Activated CD8-positive, alpha-beta T cell treated with anti-CD3 and anti-CD28 coated beads for 36 hours (primary cell): ENCODE data around the gene GYS2. TPM values are rescaled to one million over a fixed set of nuclear protein-coding genes. Genes with fewer than 3 reads are reported as not detected.

Source experiments
- ATAC-seq: fragments of 200-7000 bp; cut with Tn5 transposase; one replicate; pipeline ENCODE4 v1.10.0; 2021; ENCODE audit warnings: mild to moderate bottlenecking, moderate library complexity
- CTCF ChIA-PET: fragments of 350-600 bp; sonication (Branson Sonifier 250); formaldehyde crosslinking; loops from one replicate; lab custom pipeline; 2021; ENCODE audit warnings: antibody characterized with exemption; lab: Charles Lee
- POLR2A ChIA-PET: fragments of 350-600 bp; sonication (Branson Sonifier 250); formaldehyde crosslinking; loops from one replicate; lab custom pipeline; 2021; ENCODE audit warnings: antibody characterized with exemption; lab: Charles Lee
- DNase-seq: peaks from one replicate; pipeline ENCODE4 v3.0.0-alpha.2; 2020
- H3K27ac Mint-ChIP-seq: one replicate; pipeline ENCODE4 v1.8.0; 2021; ENCODE audit warnings: mild to moderate bottlenecking, mixed read lengths
- H3K27me3 Mint-ChIP-seq: one replicate; pipeline ENCODE4 v1.8.0; 2021; ENCODE audit warnings: mixed read lengths
- H3K36me3 Mint-ChIP-seq: one replicate; pipeline ENCODE4 v1.8.0; 2021; ENCODE audit warnings: low read depth, mixed read lengths
- H3K4me1 Mint-ChIP-seq: one replicate; pipeline ENCODE4 v1.8.0; 2021; ENCODE audit warnings: low read depth, mixed read lengths
- H3K4me3 Mint-ChIP-seq: one replicate; pipeline ENCODE4 v1.8.0; 2021; ENCODE audit warnings: mild to moderate bottlenecking, moderate library complexity, mixed read lengths
- H3K9me3 Mint-ChIP-seq: one replicate; pipeline ENCODE4 v1.8.0; 2021; ENCODE audit warnings: mixed read lengths
- intact Hi-C: fragments of 100-400 bp; cut with micrococcal nuclease; formaldehyde crosslinking; loops from one replicate; pipeline ENCODE4 v1.10.0; 2022
- total RNA-seq, 2 experiments: library from RNA; stranded (reverse); gene quantifications; one replicate each; pipeline ENCODE4 v1.2.3, GENCODE V29; 2021
- TF ChIP-seq, protein P1 (sequence below): fragments of 200-600 bp; IDR thresholded peaks from one replicate; pipeline ENCODE4 v1.8.0; 2022; ENCODE audit warnings: antibody characterized with exemption, mild to moderate bottlenecking

Gene GYS2
- not detected for total RNA-seq

DNA sequence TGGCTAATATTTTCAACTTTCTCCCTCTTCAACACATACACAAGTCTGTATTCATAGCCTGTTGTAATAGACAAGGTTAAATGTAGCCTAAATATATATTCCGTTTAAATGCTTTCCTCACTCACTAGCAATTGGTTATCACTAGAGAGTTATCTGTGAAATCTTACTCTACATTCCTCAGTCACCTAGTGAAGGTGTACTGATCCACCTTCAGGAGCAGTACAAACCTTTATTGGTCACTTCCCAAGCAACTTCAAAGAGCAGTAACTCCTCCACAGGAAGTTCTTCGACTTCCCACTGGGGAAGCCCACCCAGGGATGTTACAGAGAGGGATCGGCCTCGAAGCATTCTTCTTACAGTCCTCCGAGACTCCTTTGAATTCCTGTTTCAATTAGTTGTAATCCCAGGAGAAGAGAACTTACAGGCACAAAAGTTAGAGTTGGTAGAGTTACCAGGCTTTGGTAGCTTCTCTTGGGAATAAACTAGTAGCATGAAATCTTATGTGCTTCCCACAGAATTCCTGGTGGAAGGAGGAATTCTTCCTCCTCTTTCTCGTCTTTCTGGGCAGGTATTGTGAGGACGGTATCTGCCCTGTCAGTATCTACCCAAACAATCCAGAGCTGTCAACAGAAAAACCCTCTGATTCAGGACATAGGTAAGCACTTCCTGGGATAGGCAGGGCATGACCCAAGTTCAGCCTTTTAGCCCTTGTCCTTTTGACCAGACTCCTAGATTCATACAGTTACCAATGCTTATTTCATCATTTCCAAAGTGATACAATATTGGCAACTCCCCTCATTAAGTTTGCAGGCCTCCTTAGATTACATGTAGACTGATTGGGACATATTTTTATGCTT is at the start of gene GYS2:
TSS of gene GYS2 (minus strand) at position 603 of the 857 bp plus-strand sequence. CDS start at position 348, 255 bp downstream.
- Mint-ChIP-seq H3K9me3 (no peaks in the 10 kb centered on the region), H3K4me1 (no peaks in the 10 kb centered on the region), H3K27ac (no peak within 1 kb of the TSS), H3K36me3 (no peaks in the 10 kb centered on the region), H3K4me3 (no peak within 1 kb of the TSS), H3K27me3 (no peaks in the 10 kb centered on the region)
- DNase-seq = no peak
- intact Hi-C loops = no loop called here
- TF ChIP-seq, protein P1, sequence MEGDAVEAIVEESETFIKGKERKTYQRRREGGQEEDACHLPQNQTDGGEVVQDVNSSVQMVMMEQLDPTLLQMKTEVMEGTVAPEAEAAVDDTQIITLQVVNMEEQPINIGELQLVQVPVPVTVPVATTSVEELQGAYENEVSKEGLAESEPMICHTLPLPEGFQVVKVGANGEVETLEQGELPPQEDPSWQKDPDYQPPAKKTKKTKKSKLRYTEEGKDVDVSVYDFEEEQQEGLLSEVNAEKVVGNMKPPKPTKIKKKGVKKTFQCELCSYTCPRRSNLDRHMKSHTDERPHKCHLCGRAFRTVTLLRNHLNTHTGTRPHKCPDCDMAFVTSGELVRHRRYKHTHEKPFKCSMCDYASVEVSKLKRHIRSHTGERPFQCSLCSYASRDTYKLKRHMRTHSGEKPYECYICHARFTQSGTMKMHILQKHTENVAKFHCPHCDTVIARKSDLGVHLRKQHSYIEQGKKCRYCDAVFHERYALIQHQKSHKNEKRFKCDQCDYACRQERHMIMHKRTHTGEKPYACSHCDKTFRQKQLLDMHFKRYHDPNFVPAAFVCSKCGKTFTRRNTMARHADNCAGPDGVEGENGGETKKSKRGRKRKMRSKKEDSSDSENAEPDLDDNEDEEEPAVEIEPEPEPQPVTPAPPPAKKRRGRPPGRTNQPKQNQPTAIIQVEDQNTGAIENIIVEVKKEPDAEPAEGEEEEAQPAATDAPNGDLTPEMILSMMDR = no peak
- ChIA-PET CTCF (no interaction called here), POLR2A (no interaction called here)
- ATAC-seq = no peak

DNA sequence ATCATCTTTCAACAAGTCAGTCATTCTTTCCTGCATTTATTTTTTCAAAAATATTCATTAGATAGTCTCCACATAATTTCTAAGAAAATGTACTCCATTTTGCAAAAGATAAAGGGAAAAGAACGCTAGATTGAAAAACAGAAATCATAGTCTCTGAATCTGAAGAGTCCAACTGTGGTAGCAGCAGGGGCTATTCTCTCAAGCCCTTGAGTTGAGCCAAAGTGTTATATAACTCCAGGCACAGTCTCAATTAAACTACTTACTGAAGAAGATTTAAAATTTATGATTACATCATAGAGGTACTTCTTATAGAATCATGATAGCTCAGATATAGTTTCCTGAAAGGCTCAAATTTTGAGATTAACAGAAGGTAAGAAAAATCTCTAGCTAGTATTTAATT is 47.2 kb upstream of the GYS2 start:
- peaks cover 78% of the 10 kb centered on the region for H3K4me1 Mint-ChIP-seq
- no peak overlapping the region for H3K27ac Mint-ChIP-seq

DNA sequence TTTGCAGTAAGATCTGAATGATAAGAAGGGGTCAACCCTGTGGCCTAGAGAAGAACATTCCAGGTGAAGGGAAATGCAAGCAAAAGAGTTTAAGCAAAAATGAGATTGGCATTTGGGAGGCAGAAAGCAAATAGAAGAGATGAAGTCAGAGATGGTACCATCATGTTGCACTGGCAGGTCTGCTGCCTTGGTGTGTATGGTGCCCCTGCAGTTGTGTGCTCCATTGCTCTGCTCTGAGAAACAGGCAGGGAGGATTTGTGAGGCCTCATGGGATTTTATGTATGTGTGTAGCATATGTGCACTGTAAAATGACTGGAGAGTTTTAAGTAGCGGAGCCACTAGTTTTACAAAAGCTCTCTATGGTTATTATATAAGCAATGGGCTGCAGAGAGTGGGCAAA is 46.4 kb upstream of the GYS2 start:
- H3K36me3 Mint-ChIP-seq = peaks cover 87% of the 10 kb centered on the region
- H3K4me1 Mint-ChIP-seq = peaks cover 84% of the 10 kb centered on the region
- peak overlapping the region; percentile 27 for H3K27ac Mint-ChIP-seq
- intact Hi-C loops = loop anchor here (10.0 kb wide), 1 partner anchor 196 kb away; no protein-coding TSS in a partner anchor
- DNase-seq = no peak
- H3K9me3 Mint-ChIP-seq = no peaks in the 10 kb centered on the region
- ChIA-PET POLR2A (interaction anchor here (0.5 to 1.5 kb wide), 3 partner anchors 12 to 125 kb away, joined by 3 read pairs; partner anchors contain the start of gene SPX), CTCF (interaction anchor here (0.6 to 2.8 kb wide), 2 partner anchors 19 to 30 kb away, joined by 3 to 16 read pairs; no protein-coding TSS in a partner anchor)
- H3K27me3 Mint-ChIP-seq = no peaks in the 10 kb centered on the region
- TF ChIP-seq, protein P1 = no peak
- H3K4me3 Mint-ChIP-seq = peak overlapping the region; percentile 14
- no peak for ATAC-seq

More for the DNA sequence above, 47.2 kb upstream of the GYS2 start:
- Mint-ChIP-seq H3K27me3 (no peaks in the 10 kb centered on the region), H3K36me3 (peaks cover 91% of the 10 kb centered on the region), H3K4me3 (no peak overlapping the region), H3K9me3 (no peaks in the 10 kb centered on the region)
- ChIA-PET CTCF (interaction anchor here (1.5 to 2.8 kb wide), 2 partner anchors 12 to 29 kb away, joined by 3 to 16 read pairs; no protein-coding TSS in a partner anchor), POLR2A (interaction anchor here (0.8 kb wide), 1 partner anchor 11 kb away, joined by 3 read pairs; no protein-coding TSS in a partner anchor)
- TF ChIP-seq, protein P1 = no peak
- DNase-seq (no peak), ATAC-seq (no peak)
- intact Hi-C loops = loop anchor here (10.0 kb wide), 1 partner anchor 197 kb away; no protein-coding TSS in a partner anchor

DNA sequence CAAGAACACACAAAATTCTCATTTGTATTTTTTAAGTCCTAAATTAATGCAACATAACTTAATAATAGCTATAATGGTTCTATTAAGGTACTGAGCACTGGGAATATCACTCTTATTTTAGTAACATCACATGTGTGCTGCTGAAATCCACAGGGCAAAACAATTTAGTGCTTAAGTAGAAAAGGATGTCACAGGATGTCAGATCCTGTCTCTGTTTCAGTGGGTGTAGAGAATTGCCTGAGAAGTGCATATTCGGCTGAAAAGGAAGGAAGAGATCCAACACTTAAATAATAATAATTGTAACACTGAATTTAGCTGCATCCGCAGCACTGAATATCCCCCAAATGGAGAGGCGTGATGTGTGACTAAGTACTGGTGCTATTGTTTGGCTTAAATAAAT is 44.4 kb upstream of the GYS2 start:
- POLR2A ChIA-PET = interaction anchor here (0.8 to 4.3 kb wide), 7 partner anchors 8 to 147 kb away, joined by 3 to 35 read pairs (median 4); partner anchors contain the start of genes GOLT1B, LDHB and RECQL
- H3K27ac Mint-ChIP-seq = peak overlapping the region; percentile 16
- no peak overlapping the region for H3K4me3 Mint-ChIP-seq
- DNase-seq (no peak), ATAC-seq (no peak)
- peaks cover 84% of the 10 kb centered on the region for H3K36me3 Mint-ChIP-seq
- H3K9me3 Mint-ChIP-seq = no peaks in the 10 kb centered on the region
- CTCF ChIA-PET = no interaction called here
- intact Hi-C loops = no loop called here
- H3K4me1 Mint-ChIP-seq = peaks cover 86% of the 10 kb centered on the region
- no peaks in the 10 kb centered on the region for H3K27me3 Mint-ChIP-seq
- TF ChIP-seq, protein P1 = no peak

DNA sequence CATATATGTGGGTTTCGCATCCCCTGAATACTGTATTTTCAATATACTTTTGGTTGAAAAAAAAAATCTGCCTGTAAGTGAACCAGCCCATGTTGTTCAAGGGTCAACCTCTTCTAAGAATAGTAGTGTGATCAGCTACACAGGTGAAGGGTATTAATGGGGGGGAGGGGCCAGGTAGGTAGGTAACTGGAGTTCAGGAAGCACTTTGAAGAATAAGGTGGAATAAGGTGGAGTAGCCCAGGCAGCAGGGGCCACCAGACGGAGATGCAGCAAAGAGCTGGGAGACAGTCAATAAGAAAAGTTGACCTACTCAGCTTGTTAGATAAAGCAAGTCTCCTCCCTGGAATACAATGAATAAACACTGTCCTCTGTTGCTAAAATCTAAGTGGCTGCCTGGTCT is 43.7 kb upstream of the GYS2 start:
- ChIA-PET CTCF (no interaction called here), POLR2A (interaction anchor here (1.0 to 4.3 kb wide), 6 partner anchors 9 to 147 kb away, joined by 3 to 35 read pairs (median 4); partner anchors contain the start of genes GOLT1B, LDHB and RECQL)
- intact Hi-C loops = no loop called here
- peak overlapping the region; percentile 28 for H3K27ac Mint-ChIP-seq
- H3K4me1 Mint-ChIP-seq = peaks cover 86% of the 10 kb centered on the region
- H3K36me3 Mint-ChIP-seq = peaks cover 85% of the 10 kb centered on the region
- no peak for DNase-seq
- no peak overlapping the region for H3K4me3 Mint-ChIP-seq
- no peaks in the 10 kb centered on the region for H3K27me3 Mint-ChIP-seq
- H3K9me3 Mint-ChIP-seq = no peaks in the 10 kb centered on the region
- TF ChIP-seq, protein P1 = no peak
- ATAC-seq = no peak
